Measurements from ENCODE around the gene FARS2.

DNA sequence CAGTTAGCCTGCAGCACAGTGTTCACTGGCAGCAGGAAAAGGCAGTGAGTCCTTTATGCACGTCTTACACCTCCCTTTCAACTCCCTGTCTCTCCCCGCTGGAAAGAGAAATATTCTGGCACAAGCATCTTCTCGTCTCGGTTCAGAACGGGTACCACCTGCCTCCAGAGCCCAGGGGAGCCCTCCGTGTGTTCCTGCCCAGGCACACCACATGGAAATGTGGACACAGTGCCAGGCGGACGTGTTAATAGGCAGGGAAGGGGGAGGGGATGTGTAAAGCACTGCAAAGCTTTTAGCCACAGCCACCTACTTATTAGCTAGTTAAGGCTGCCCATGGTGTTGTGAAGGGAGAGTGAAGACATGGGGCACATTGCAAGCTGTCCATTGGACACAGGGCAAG is 219.7 kb downstream of the FARS2 start:
- TF ChIP-seq GABPB1 (CRISPR knock-in tag; IDR thresholded peaks at IDR 0.05): no peak
- no peak for TF ChIP-seq CTCF (IDR thresholded peaks at IDR 0.05)
- no peak for TF ChIP-seq ZNF396 (CRISPR knock-in tag; IDR thresholded peaks at IDR 0.05; ENCODE audit: borderline replicate concordance)
- TF ChIP-seq, protein P1, sequence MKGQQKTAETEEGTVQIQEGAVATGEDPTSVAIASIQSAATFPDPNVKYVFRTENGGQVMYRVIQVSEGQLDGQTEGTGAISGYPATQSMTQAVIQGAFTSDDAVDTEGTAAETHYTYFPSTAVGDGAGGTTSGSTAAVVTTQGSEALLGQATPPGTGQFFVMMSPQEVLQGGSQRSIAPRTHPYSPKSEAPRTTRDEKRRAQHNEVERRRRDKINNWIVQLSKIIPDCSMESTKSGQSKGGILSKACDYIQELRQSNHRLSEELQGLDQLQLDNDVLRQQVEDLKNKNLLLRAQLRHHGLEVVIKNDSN (CRISPR knock-in tag; IDR thresholded peaks at IDR 0.05): no peak
- TF ChIP-seq, protein P2, sequence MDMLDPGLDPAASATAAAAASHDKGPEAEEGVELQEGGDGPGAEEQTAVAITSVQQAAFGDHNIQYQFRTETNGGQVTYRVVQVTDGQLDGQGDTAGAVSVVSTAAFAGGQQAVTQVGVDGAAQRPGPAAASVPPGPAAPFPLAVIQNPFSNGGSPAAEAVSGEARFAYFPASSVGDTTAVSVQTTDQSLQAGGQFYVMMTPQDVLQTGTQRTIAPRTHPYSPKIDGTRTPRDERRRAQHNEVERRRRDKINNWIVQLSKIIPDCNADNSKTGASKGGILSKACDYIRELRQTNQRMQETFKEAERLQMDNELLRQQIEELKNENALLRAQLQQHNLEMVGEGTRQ (CRISPR knock-in tag; IDR thresholded peaks at IDR 0.05): no peak
- TF ChIP-seq, protein P3, sequence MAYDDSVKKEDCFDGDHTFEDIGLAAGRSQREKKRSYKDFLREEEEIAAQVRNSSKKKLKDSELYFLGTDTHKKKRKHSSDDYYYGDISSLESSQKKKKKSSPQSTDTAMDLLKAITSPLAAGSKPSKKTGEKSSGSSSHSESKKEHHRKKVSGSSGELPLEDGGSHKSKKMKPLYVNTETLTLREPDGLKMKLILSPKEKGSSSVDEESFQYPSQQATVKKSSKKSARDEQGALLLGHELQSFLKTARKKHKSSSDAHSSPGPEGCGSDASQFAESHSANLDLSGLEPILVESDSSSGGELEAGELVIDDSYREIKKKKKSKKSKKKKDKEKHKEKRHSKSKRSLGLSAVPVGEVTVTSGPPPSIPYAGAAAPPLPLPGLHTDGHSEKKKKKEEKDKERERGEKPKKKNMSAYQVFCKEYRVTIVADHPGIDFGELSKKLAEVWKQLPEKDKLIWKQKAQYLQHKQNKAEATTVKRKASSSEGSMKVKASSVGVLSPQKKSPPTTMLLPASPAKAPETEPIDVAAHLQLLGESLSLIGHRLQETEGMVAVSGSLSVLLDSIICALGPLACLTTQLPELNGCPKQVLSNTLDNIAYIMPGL (CRISPR knock-in tag; IDR thresholded peaks at IDR 0.05): no peak
- no peak for TF ChIP-seq MYBL2 (CRISPR knock-in tag; IDR thresholded peaks at IDR 0.05)
- no peak for TF ChIP-seq ATF6 (CRISPR knock-in tag; IDR thresholded peaks at IDR 0.05)
- TF ChIP-seq ELF4 (CRISPR knock-in tag; IDR thresholded peaks at IDR 0.05; ENCODE audit: low read depth): no peak
- no peak for TF ChIP-seq NR3C1 (CRISPR knock-in tag; conservative IDR thresholded peaks at IDR 0.05; ENCODE audit: low read depth)
- no peak for TF ChIP-seq FOXJ3 (CRISPR knock-in tag; IDR thresholded peaks at IDR 0.05; ENCODE audit: borderline replicate concordance)
- TF ChIP-seq AFF4 (CRISPR knock-in tag; IDR thresholded peaks at IDR 0.05; ENCODE audit: borderline replicate concordance): no peak
- TF ChIP-seq, protein P4, sequence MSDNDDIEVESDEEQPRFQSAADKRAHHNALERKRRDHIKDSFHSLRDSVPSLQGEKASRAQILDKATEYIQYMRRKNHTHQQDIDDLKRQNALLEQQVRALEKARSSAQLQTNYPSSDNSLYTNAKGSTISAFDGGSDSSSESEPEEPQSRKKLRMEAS (CRISPR knock-in tag; IDR thresholded peaks at IDR 0.05): no peak

All from WTC11 (cell line).